Left colon (tissue), 2 donors: ENCODE results near the gene ESYT1. TPM values are rescaled to one million over a fixed set of nuclear protein-coding genes. Genes with fewer than 3 reads are reported as not detected.

Experiments
- ATAC-seq: fragments of 200-7000 bp; cut with Tn5 transposase; one replicate; pipeline ENCODE4 v1.9.1; 2020; ENCODE audit warnings: mild to moderate bottlenecking, moderate library complexity
- DNase-seq, 2 donors: peaks; one replicate each; pipeline ENCODE4 v3.0.0-alpha.2; 2020
- intact Hi-C, 2 donors: fragments of 100-400 bp; cut with DNase I in 1 of 2; cut with micrococcal nuclease in 1 of 2; formaldehyde crosslinking; loops; one replicate each; pipeline versions ENCODE4 v1.11.2 to v1.14.0; 2022; cut with DNase I, micrococcal nuclease
- total RNA-seq, 2 donors: library from RNA; stranded (reverse); fragmentation: NEBNext Ultra II Directional; extraction: Animal tissue kit (Norgen Biotek cat#: 25700); gene quantifications; one replicate each; pipeline ENCODE4 v1.2.1, GENCODE V29; 2021
- donor health status: DM: no; HTN: no; CAD: no.
- donor health status: DM: yes; HTN: yes; CAD: no.

The ESYT1 gene
- total RNA-seq, 2 donors from 2014 or later: 44.4 to 48.6 TPM

GRCh38 chr12:56192582-56192981 is 64.5 kb downstream of the ESYT1 start:
- no peak for DNase-seq
- intact Hi-C loops: loop anchor here in 1 of 2 donors (2.0 kb wide), 1 partner anchor 32 kb away; the partner anchor contains the start of gene NABP2
- ATAC-seq: no peak

- DNase-seq (peak; percentile 74 to 88), ATAC-seq (peak; percentile 23)
- intact Hi-C loops: loop anchor here in 1 of 2 donors (2.0 kb wide), 1 partner anchor 32 kb away; the partner anchor contains the start of gene NABP2
These were observed 65.0 kb downstream of the ESYT1 start for GRCh38 chr12:56193025-56193578.

Other genes with a start within 250 kb of the ESYT1 start
- 10 to 100 TPM; 41.7 to 45.0 TPM for gene PYM1, start 200.4 kb upstream of the ESYT1 start, total RNA-seq
- 100 to 1,000 TPM; 108 to 114 TPM for gene DGKA, start 197.1 kb upstream of the ESYT1 start, total RNA-seq
- 1 to 10 TPM; 2.0 to 5.0 TPM for gene PMEL, start 162.2 kb upstream of the ESYT1 start, total RNA-seq
- gene CDK2, start 161.4 kb upstream of the ESYT1 start, total RNA-seq: 10 to 100 TPM; 10.4 to 19.7 TPM
- 100 to 1,000 TPM; 149 to 169 TPM for gene RAB5B, start 154.2 kb upstream of the ESYT1 start, total RNA-seq
- 10 to 100 TPM; 24.1 to 24.4 TPM for gene SUOX, start 131.0 kb upstream of the ESYT1 start, total RNA-seq
- 1 to 10 TPM; 3.9 to 5.0 TPM for gene IKZF4, start 107.2 kb upstream of the ESYT1 start, total RNA-seq
- 10 to 100 TPM; 54.5 to 73.9 TPM for gene RPS26, start 86.3 kb upstream of the ESYT1 start, total RNA-seq
- 100 to 1,000 TPM; 188 to 261 TPM for gene ERBB3, start 48.1 kb upstream of the ESYT1 start, total RNA-seq
- 10 to 100 TPM; 59.6 to 80.9 TPM for gene PA2G4, start 23.7 kb upstream of the ESYT1 start, total RNA-seq
- 1,000 to 10,000 TPM; 2,955 to 2,956 TPM for gene RPL41, start 11.6 kb upstream of the ESYT1 start, total RNA-seq
- gene ZC3H10, start 10.0 kb upstream of the ESYT1 start, total RNA-seq: 1 to 10 TPM; 3.5 to 4.1 TPM
- gene MYL6B, start 24.3 kb downstream of the ESYT1 start, total RNA-seq: 10 to 100 TPM; 17.1 to 21.9 TPM
- gene MYL6, start 30.1 kb downstream of the ESYT1 start, total RNA-seq: 1,000 to 10,000 TPM; 1,832 to 2,224 TPM
- 10 to 100 TPM; 81.7 to 85.6 TPM for gene SMARCC2, start 61.2 kb downstream of the ESYT1 start, total RNA-seq
- 10 to 100 TPM; 31.5 to 35.1 TPM for gene RNF41, start 93.7 kb downstream of the ESYT1 start, total RNA-seq
- 10 to 100 TPM; 23.2 to 29.5 TPM for gene NABP2, start 96.1 kb downstream of the ESYT1 start, total RNA-seq
- 100 to 1,000 TPM; 152 to 244 TPM for gene SLC39A5, start 101.8 kb downstream of the ESYT1 start, total RNA-seq
- gene ANKRD52, start 130.1 kb downstream of the ESYT1 start, total RNA-seq: 10 to 100 TPM; 47.4 to 54.8 TPM
- gene COQ10A, start 138.7 kb downstream of the ESYT1 start, total RNA-seq: 1 to 10 TPM; 4.1 to 5.3 TPM
- gene CS, start 172.1 kb downstream of the ESYT1 start, total RNA-seq: 100 to 1,000 TPM; 304 to 403 TPM
- gene CNPY2, start 187.7 kb downstream of the ESYT1 start, total RNA-seq: 10 to 100 TPM; 70.8 to 90.5 TPM
- gene PAN2, start 205.7 kb downstream of the ESYT1 start, total RNA-seq: 10 to 100 TPM; 46.4 to 53.8 TPM
- not detected for gene IL23A, start 210.6 kb downstream of the ESYT1 start, total RNA-seq
- gene STAT2, start 231.8 kb downstream of the ESYT1 start, total RNA-seq: 10 to 100 TPM; 77.7 to 79.2 TPM
- gene APOF, start 234.6 kb downstream of the ESYT1 start, total RNA-seq: not detected